PC-3 (cell line): ENCODE results near the gene NRAP. TPM values are rescaled to one million over a fixed set of nuclear protein-coding genes. Genes with fewer than 3 reads are reported as not detected.

ENCODE experiments used
- ATAC-seq: fragments of 200-7000 bp; cut with Tn5 transposase; 2 replicates; pipeline ENCODE4 v1.9.1; 2020; ENCODE audit warnings: mild to moderate bottlenecking, moderate library complexity
- BruUV-seq: library from RNA; stranded (reverse); fragments of 400-500 nt; replicated peaks from 2 replicates; lab custom pipeline; 2021; lab: Mats Ljungman, UMichigan
- CTCF ChIA-PET: fragments of 300-600 bp; sonication (Branson Sonifier 250); formaldehyde crosslinking; loops from one replicate; lab custom pipeline; 2022; ENCODE audit warnings: antibody characterized with exemption; lab: Charles Lee
- POLR2A ChIA-PET: fragments of 300-600 bp; sonication (Branson Sonifier 250); formaldehyde crosslinking; loops from one replicate; lab custom pipeline; 2022; ENCODE audit warnings: antibody characterized with exemption; ENCODE audit not compliant: unreplicated experiment; lab: Charles Lee
- DNase-seq: peaks from one replicate; pipeline ENCODE4 v3.0.0-alpha.2; 2015
- H2AFZ ChIP-seq: fragments of 300-600 bp; sonication (generic); 2 replicates; pipeline ENCODE4 v1.6.0; 2016; ENCODE audit warnings: antibody characterized with exemption, low read length
- H3F3A ChIP-seq: fragments of 300-600 bp; sonication (generic); one replicate; pipeline ENCODE4 v1.6.0; 2017; ENCODE audit warnings: antibody characterized with exemption, low read length, control low read depth, mild to moderate bottlenecking; ENCODE audit not compliant: unreplicated experiment
- H3K27ac ChIP-seq: fragments of 300-600 bp; sonication (generic); 2 replicates; pipeline ENCODE4 v1.5.1; 2016; ENCODE audit warnings: mild to moderate bottlenecking, low read length
- H3K27me3 ChIP-seq: fragments of 300-600 bp; sonication (generic); 2 replicates; pipeline ENCODE4 v1.6.1; 2016; ENCODE audit warnings: low read length, mixed read lengths
- H3K36me3 ChIP-seq: fragments of 300-600 bp; sonication (generic); 2 replicates; pipeline ENCODE4 v1.6.1; 2016; ENCODE audit warnings: low read depth, mixed run types, low read length, mixed read lengths
- H3K4me1 ChIP-seq: fragments of 300-600 bp; sonication (generic); 2 replicates; pipeline ENCODE4 v1.5.1; 2016; ENCODE audit warnings: low read length; ENCODE audit not compliant: insufficient read depth
- H3K4me2 ChIP-seq: fragments of 300-600 bp; sonication (generic); 2 replicates; pipeline ENCODE4 v1.6.0; 2016; ENCODE audit warnings: low read length
- H3K4me3 ChIP-seq: fragments of 300-600 bp; sonication (generic); 2 replicates; pipeline ENCODE4 v1.5.1; 2016; ENCODE audit warnings: mild to moderate bottlenecking, low read length, mixed read lengths
- H3K79me2 ChIP-seq: fragments of 300-600 bp; sonication (generic); 2 replicates; pipeline ENCODE4 v1.6.1; 2017; ENCODE audit warnings: low read length, mixed read lengths
- H3K9ac ChIP-seq: fragments of 300-600 bp; sonication (generic); 2 replicates; pipeline ENCODE4 v1.6.0; 2016; ENCODE audit warnings: mild to moderate bottlenecking, low read length
- H3K9me2 ChIP-seq: fragments of 300-600 bp; sonication (generic); replicated peaks from 2 replicates; pipeline ENCODE4 v1.6.1; 2016; ENCODE audit warnings: mixed run types, low read length, mixed read lengths
- H3K9me3 ChIP-seq: fragments of 300-600 bp; sonication (generic); 2 replicates; pipeline ENCODE4 v1.6.1; 2016; ENCODE audit warnings: low read length, mixed read lengths
- H4K20me1 ChIP-seq: fragments of 300-600 bp; sonication (generic); 2 replicates; pipeline ENCODE4 v1.6.1; 2016; ENCODE audit warnings: low read length, mixed read lengths
- EZH2 ChIP-seq: fragments of 300-600 bp; sonication (generic); IDR thresholded peaks from one replicate; pipeline ENCODE4 v1.6.1; 2017; ENCODE audit warnings: antibody characterized with exemption, mild to moderate bottlenecking, low read length; ENCODE audit not compliant: unreplicated experiment
- EZH2phosphoT487 ChIP-seq: fragments of 300-600 bp; sonication (generic); IDR thresholded peaks from 2 replicates; pipeline ENCODE4 v1.6.1; 2018; ENCODE audit warnings: mild to moderate bottlenecking, antibody characterized with exemption, low read length, borderline replicate concordance
- intact Hi-C: fragments of 100-400 bp; cut with micrococcal nuclease; formaldehyde crosslinking; loops from 2 replicates; pipeline ENCODE4 v1.9.0; 2023
- total RNA-seq: library from RNA; depleted of rRNA; stranded (reverse); fragments of >200 nt; gene quantifications from 2 replicates; pipeline ENCODE4 v1.2.3, GENCODE V29; 2014
- TF ChIP-seq, protein P1 (sequence below): fragments of 300-600 bp; sonication (generic); conservative IDR thresholded peaks from 2 replicates; pipeline ENCODE4 v1.5.1; 2017; ENCODE audit warnings: antibody characterized with exemption, low read depth, mild to moderate bottlenecking, low read length

Gene NRAP
- total RNA-seq, 1 experiment from 2014 or later = not detected

DNA sequence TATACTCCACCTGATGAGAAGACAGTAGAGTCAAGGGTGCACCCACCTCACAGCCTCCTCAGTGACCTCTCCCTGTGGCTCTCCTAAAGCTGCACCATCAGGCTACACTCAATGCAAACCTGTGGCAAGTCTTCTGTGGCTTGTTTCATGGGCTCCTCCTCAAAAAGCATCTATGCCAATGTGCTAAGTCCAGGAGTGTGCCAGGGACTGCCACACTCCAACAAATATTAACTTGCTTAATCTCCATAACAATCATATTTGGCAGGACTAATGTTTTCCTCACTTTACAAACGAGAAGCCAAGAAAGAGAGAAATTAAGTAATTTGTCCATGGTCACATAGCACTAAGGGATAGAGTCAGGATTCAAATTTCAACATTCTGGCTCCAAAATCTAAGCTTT, 11.9 kb downstream of the NRAP start:
- Histone ChIP-seq H3K9ac (no peak overlapping the region), H3K4me2 (no peak overlapping the region), H3K4me1 (no peaks in the 10 kb centered on the region), H3K9me3 (no peaks in the 10 kb centered on the region), H2AFZ (no peak overlapping the region), H3K79me2 (no peaks in the 10 kb centered on the region), H4K20me1 (no peaks in the 10 kb centered on the region), H3K4me3 (no peak overlapping the region), H3K27me3 (peaks cover 18% of the 10 kb centered on the region), H3K27ac (no peak overlapping the region), H3K36me3 (no peaks in the 10 kb centered on the region), H3K9me2 (no peaks in the 10 kb centered on the region), H3F3A (no peaks in the 10 kb centered on the region)
- no peak for ATAC-seq
- intact Hi-C loops = no loop called here
- POLR2A ChIA-PET = no interaction called here
- no peak for DNase-seq
- TF ChIP-seq, protein P1, sequence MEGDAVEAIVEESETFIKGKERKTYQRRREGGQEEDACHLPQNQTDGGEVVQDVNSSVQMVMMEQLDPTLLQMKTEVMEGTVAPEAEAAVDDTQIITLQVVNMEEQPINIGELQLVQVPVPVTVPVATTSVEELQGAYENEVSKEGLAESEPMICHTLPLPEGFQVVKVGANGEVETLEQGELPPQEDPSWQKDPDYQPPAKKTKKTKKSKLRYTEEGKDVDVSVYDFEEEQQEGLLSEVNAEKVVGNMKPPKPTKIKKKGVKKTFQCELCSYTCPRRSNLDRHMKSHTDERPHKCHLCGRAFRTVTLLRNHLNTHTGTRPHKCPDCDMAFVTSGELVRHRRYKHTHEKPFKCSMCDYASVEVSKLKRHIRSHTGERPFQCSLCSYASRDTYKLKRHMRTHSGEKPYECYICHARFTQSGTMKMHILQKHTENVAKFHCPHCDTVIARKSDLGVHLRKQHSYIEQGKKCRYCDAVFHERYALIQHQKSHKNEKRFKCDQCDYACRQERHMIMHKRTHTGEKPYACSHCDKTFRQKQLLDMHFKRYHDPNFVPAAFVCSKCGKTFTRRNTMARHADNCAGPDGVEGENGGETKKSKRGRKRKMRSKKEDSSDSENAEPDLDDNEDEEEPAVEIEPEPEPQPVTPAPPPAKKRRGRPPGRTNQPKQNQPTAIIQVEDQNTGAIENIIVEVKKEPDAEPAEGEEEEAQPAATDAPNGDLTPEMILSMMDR = no peak
- TF ChIP-seq EZH2 (no peak), EZH2phosphoT487 (no peak)
- BruUV-seq = no TSS peak
- CTCF ChIA-PET = no interaction called here

GRCh38 chr10:113651021-113651420, 12.8 kb downstream of the NRAP start:
- no TSS peak for BruUV-seq
- no peaks in the 10 kb centered on the region for H3K79me2 ChIP-seq
- H2AFZ ChIP-seq = no peak overlapping the region
- H3K36me3 ChIP-seq = no peaks in the 10 kb centered on the region
- no peak overlapping the region for H3K27ac ChIP-seq
- H3F3A ChIP-seq = no peaks in the 10 kb centered on the region
- no peaks in the 10 kb centered on the region for H3K9me3 ChIP-seq
- ChIA-PET POLR2A (no interaction called here), CTCF (no interaction called here)
- ATAC-seq (no peak), DNase-seq (no peak)
- TF ChIP-seq, protein P1 = no peak
- TF ChIP-seq EZH2 = no peak
- TF ChIP-seq EZH2phosphoT487 = no peak
- peaks cover 18% of the 10 kb centered on the region for H3K27me3 ChIP-seq
- intact Hi-C loops = no loop called here
- no peak overlapping the region for H3K9ac ChIP-seq
- H3K4me2 ChIP-seq = no peak overlapping the region
- no peak overlapping the region for H3K4me3 ChIP-seq
- no peaks in the 10 kb centered on the region for H3K9me2 ChIP-seq
- H4K20me1 ChIP-seq = no peaks in the 10 kb centered on the region
- H3K4me1 ChIP-seq = no peaks in the 10 kb centered on the region

- Histone ChIP-seq H3K9me2 (no peaks in the 10 kb centered on the region), H3K4me2 (no peak overlapping the region), H3K4me1 (no peaks in the 10 kb centered on the region), H3K9me3 (no peaks in the 10 kb centered on the region), H3K79me2 (no peaks in the 10 kb centered on the region), H4K20me1 (no peaks in the 10 kb centered on the region), H3K9ac (no peak overlapping the region), H3K27me3 (peaks cover 18% of the 10 kb centered on the region), H3K4me3 (no peak overlapping the region), H2AFZ (no peak overlapping the region), H3F3A (no peaks in the 10 kb centered on the region), H3K36me3 (no peaks in the 10 kb centered on the region), H3K27ac (no peak overlapping the region)
- DNase-seq (peak; percentile 19), ATAC-seq (no peak)
- ChIA-PET POLR2A (no interaction called here), CTCF (no interaction called here)
- TF ChIP-seq, protein P1 = no peak
- no peak for TF ChIP-seq EZH2phosphoT487
- no peak for TF ChIP-seq EZH2
- BruUV-seq = no TSS peak
- intact Hi-C loops = no loop called here
Measured at GRCh38 chr10:113650172-113650571, 13.7 kb downstream of the NRAP start.
